Globus pallidus (tissue), 1 donor: ENCODE data around the gene MR1.

Experiments
- DNase-seq: peaks from one replicate; pipeline ENCODE4 v3.0.0-alpha.2; 2015; ENCODE audit warnings: low spot score

MR1 gene

GRCh38 chr1:181033799-181034451 lies at the start of gene MR1:
Gene MR1 (plus strand): TSS chr1:181033983. CDS start chr1:181034008, 25 bp downstream.
- DNase-seq, result peak; percentile 84

GRCh38 chr1:180988253-180988752 lies 45.5 kb upstream of the MR1 start:
- DNase-seq, result peak; percentile 47

- no peak for DNase-seq
These were observed 39.5 kb upstream of the MR1 start for GRCh38 chr1:180994262-180994661.

GRCh38 chr1:180997843-180998504 lies 35.8 kb upstream of the MR1 start:
- DNase-seq, result no peak

- no peak for DNase-seq
These were observed 32.5 kb upstream of the MR1 start for GRCh38 chr1:181001091-181001780.

GRCh38 chr1:181002582-181003172 lies 31.1 kb upstream of the MR1 start:
- no peak for DNase-seq

GRCh38 chr1:181010789-181011188 lies 23.0 kb upstream of the MR1 start:
- no peak for DNase-seq

- no peak for DNase-seq
These were observed 22.2 kb upstream of the MR1 start for GRCh38 chr1:181011301-181012202.

GRCh38 chr1:181012203-181012745 lies 21.5 kb upstream of the MR1 start:
- DNase-seq, result no peak

GRCh38 chr1:181013144-181013543 lies 20.6 kb upstream of the MR1 start:
- DNase-seq, result no peak

GRCh38 chr1:181014477-181015250 lies 19.1 kb upstream of the MR1 start:
- no peak for DNase-seq

GRCh38 chr1:181015251-181015615 lies 18.6 kb upstream of the MR1 start:
- DNase-seq, result no peak

- no peak for DNase-seq
These were observed 17.2 kb upstream of the MR1 start for GRCh38 chr1:181016563-181016962.

GRCh38 chr1:181018901-181019681 lies 14.7 kb upstream of the MR1 start:
- DNase-seq, result no peak

GRCh38 chr1:181021159-181021558 lies 12.6 kb upstream of the MR1 start:
- DNase-seq, result no peak

GRCh38 chr1:181021811-181022434 lies 11.9 kb upstream of the MR1 start:
- peak; percentile 78 for DNase-seq

GRCh38 chr1:181023265-181024057 lies 10.3 kb upstream of the MR1 start:
- DNase-seq, result no peak

GRCh38 chr1:181028196-181028595 lies 5.6 kb upstream of the MR1 start:
- no peak for DNase-seq
